ENCODE data around the gene CCDC40. TPM values are rescaled to one million over a fixed set of nuclear protein-coding genes. Genes with fewer than 3 reads are reported as not detected.
"Not testable (repeated sequence)": the region's sequence is repeated elsewhere in the genome, so short reads cannot be mapped to it uniquely, and the experiment has no call there.

CCDC40 gene
- total RNA-seq, 6 experiments from 2014 or later: 1.7 to 3.1 (median 2.1) TPM

- peak overlapping the region in 2 of 3 donors; percentile 62 to 89 for H3K27ac ChIP-seq
- ATAC-seq (peak; percentile 7 to 34 (median 28)), DNase-seq (peak; percentile 68 to 87 (median 77))
- no peaks in the 10 kb centered on the region for H3K36me3 ChIP-seq
- no peaks in the 10 kb centered on the region for H3K9me3 ChIP-seq
- TF ChIP-seq CTCF (IDR thresholded peaks at IDR 0.05): peak in 2 of 4 donors; percentile 27 to 39
- TF ChIP-seq POLR2A (IDR thresholded peaks at IDR 0.05): peak; percentile 15
- peak overlapping the region; percentile 18 to 47 (median 44) for H3K4me3 ChIP-seq
- no peaks in the 10 kb centered on the region for H3K27me3 ChIP-seq
- peaks cover 2 to 70% (median 37%) of the 10 kb centered on the region in 4 donors for H3K4me1 ChIP-seq
- 10% methylated on average over 14 of the region's 44 CpGs for WGBS (ENCODE audit: insufficient coverage, low coverage, low lambda C conversion rate, missing lambda C conversion rate)
- intact Hi-C loops (cut with DNase I): no loop called here
These were observed 44.4 kb upstream of the CCDC40 start for GRCh38 chr17:79991924-79992648.

- H3K27me3 ChIP-seq: no peaks in the 10 kb centered on the region
- DNase-seq: no peak
- WGBS (ENCODE audit: insufficient coverage, low coverage, low lambda C conversion rate, missing lambda C conversion rate): 18% methylated on average over 5 of the region's 10 CpGs
- no peaks in the 10 kb centered on the region for H3K36me3 ChIP-seq
- peak overlapping the region in 1 of 3 donors; percentile 47 for H3K4me3 ChIP-seq
- intact Hi-C loops (cut with DNase I): no loop called here
- H3K27ac ChIP-seq: peak overlapping the region; percentile 43 to 89 (median 62)
- H3K4me1 ChIP-seq: peaks cover 2 to 63% (median 32%) of the 10 kb centered on the region in 4 donors
- TF ChIP-seq CTCF (IDR thresholded peaks at IDR 0.05) (no peak), POLR2A (IDR thresholded peaks at IDR 0.05) (no peak)
- no peaks in the 10 kb centered on the region for H3K9me3 ChIP-seq
- peak in 1 of 4 donors; percentile 0 for ATAC-seq
These were observed 43.6 kb upstream of the CCDC40 start for GRCh38 chr17:79992649-79993389.

GRCh38 chr17:79993390-79994227 lies 42.8 kb upstream of the CCDC40 start:
- Histone ChIP-seq H3K4me3 (peak overlapping the region in 1 of 3 donors; percentile 2), H3K27me3 (no peaks in the 10 kb centered on the region), H3K36me3 (no peaks in the 10 kb centered on the region), H3K4me1 (peaks cover 2 to 55% (median 30%) of the 10 kb centered on the region in 4 donors), H3K27ac (peak overlapping the region; percentile 43 to 89 (median 62)), H3K9me3 (no peaks in the 10 kb centered on the region)
- intact Hi-C loops (cut with DNase I): no loop called here
- 20% methylated on average over 13 of the region's 22 CpGs for WGBS (ENCODE audit: insufficient coverage, low coverage, low lambda C conversion rate, missing lambda C conversion rate)
- TF ChIP-seq POLR2A (IDR thresholded peaks at IDR 0.05) (peak; percentile 42), CTCF (IDR thresholded peaks at IDR 0.05) (no peak)
- DNase-seq: peak; percentile 88 to 95 (median 92)
- peak; percentile 45 to 64 (median 56) for ATAC-seq

GRCh38 chr17:79994228-79994569 lies 42.2 kb upstream of the CCDC40 start:
- H3K4me3 ChIP-seq; intact Hi-C loops (cut with DNase I); H3K27me3 ChIP-seq; DNase-seq; H3K36me3 ChIP-seq; ATAC-seq; H3K9me3 ChIP-seq: not testable (repeated sequence)
- 67% methylated on average over 3 of the region's 4 CpGs for WGBS (ENCODE audit: insufficient coverage, low coverage, low lambda C conversion rate, missing lambda C conversion rate)
- H3K4me1 ChIP-seq: peaks cover 0 to 49% (median 27%) of the 10 kb centered on the region in 4 donors
- H3K27ac ChIP-seq: peak overlapping the region in 2 of 3 donors; percentile 62 to 89
